HFFc6 (cell line): ENCODE data around the gene PAQR5. TPM values are rescaled to one million over a fixed set of nuclear protein-coding genes. Genes with fewer than 3 reads are reported as not detected.
A peak's percentile ranks its signal among the peaks of the same experiment; 100 is the strongest.

Source experiments
- DNase-seq: peaks from one replicate; pipeline ENCODE4 v3.0.0-alpha.2; 2018
- H3K27ac Mint-ChIP-seq: 2 replicates; pipeline ENCODE4 v1.8.0; 2020; ENCODE audit warnings: mild to moderate bottlenecking, mixed read lengths
- H3K27me3 Mint-ChIP-seq: 2 replicates; pipeline ENCODE4 v1.8.0; 2021; ENCODE audit warnings: mild to moderate bottlenecking, moderate library complexity, mixed read lengths; ENCODE audit not compliant: insufficient read depth
- H3K36me3 Mint-ChIP-seq: 2 replicates; pipeline ENCODE4 v1.8.0; 2021; ENCODE audit warnings: low read depth, mixed read lengths
- H3K4me1 Mint-ChIP-seq: 2 replicates; pipeline ENCODE4 v1.8.0; 2020; ENCODE audit warnings: low read depth, mixed read lengths
- H3K4me3 Mint-ChIP-seq: 2 replicates; pipeline ENCODE4 v1.8.0; 2020; ENCODE audit warnings: mild to moderate bottlenecking, moderate library complexity, mixed read lengths
- H3K9me3 Mint-ChIP-seq: 2 replicates; pipeline ENCODE4 v1.8.0; 2020; ENCODE audit warnings: mild to moderate bottlenecking, mixed read lengths
- CTCF ChIP-seq: fragments of 200-600 bp; sonication (generic); IDR thresholded peaks from 2 replicates; pipeline ENCODE4 v1.5.0; 2021; ENCODE audit warnings: antibody characterized with exemption, mild to moderate bottlenecking
- total RNA-seq, 6 experiments: library from RNA; stranded (reverse); fragmentation: NEBNext Ultra II Directional; extraction: Animal tissue kit (Norgen Biotek cat#: 25700); gene quantifications; 2 replicates in 1 of 6; 3 replicates in 5 of 6; pipeline ENCODE4 v1.2.3, GENCODE V29; 2021

PAQR5 gene
- total RNA-seq, 6 experiments from 2014 or later = 1.3 to 2.2 (median 1.6) TPM

DNA sequence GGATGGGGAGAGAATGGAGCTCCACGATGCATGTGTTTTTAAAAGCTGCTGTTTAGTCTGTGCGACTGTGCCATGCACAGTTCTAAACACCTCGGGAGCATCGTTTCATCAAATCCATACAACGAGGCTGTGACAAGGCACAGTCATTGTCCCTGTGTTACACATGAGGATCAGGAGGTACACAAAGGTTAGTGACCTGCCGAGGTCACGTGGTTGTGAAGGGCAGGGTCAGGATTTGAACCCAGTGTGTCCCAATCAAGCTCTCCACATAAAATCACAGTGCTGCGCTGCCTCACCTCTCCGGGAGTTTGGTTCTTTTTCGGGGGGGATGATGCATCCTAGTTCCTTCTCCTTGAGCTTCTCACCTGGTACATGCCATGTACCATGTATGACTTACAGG lies 96.7 kb downstream of the PAQR5 start:
- TF ChIP-seq CTCF = no peak
- Mint-ChIP-seq H3K4me1 (peaks cover 65% of the 10 kb centered on the region), H3K27ac (no peak overlapping the region), H3K4me3 (no peak overlapping the region), H3K9me3 (no peaks in the 10 kb centered on the region), H3K36me3 (peaks cover 2% of the 10 kb centered on the region), H3K27me3 (no peaks in the 10 kb centered on the region; the same call in 1 of the 2 replicates)
- DNase-seq = no peak

GRCh38 chr15:69395991-69396390 lies 97.3 kb downstream of the PAQR5 start:
- H3K9me3 Mint-ChIP-seq = no peaks in the 10 kb centered on the region
- DNase-seq = no peak
- H3K27me3 Mint-ChIP-seq = no peaks in the 10 kb centered on the region; the same call in 1 of the 2 replicates
- H3K4me3 Mint-ChIP-seq = no peak overlapping the region
- peaks cover 7% of the 10 kb centered on the region for H3K36me3 Mint-ChIP-seq
- H3K27ac Mint-ChIP-seq = no peak overlapping the region
- no peak for TF ChIP-seq CTCF
- H3K4me1 Mint-ChIP-seq = peaks cover 60% of the 10 kb centered on the region

DNA sequence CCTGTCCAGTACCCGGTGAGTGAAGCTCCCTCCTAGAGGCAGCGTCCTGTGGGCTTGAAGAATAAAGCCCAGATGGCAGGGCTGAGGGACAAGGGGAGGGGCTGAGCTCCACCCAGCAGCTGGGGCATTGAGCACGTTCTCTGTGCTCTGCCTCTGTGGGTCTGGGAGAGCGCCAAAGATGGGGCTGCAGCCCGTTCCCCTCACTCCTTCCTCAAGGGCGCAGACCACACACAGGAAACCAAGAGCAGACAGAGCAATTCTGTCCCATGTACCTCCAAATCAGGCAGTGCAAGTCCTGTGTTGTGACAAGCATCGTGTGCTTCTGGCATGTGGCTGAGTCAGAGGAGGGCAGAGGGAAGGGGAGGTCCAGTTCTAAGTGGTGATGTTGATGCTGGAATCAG lies 99.8 kb downstream of the PAQR5 start:
- Mint-ChIP-seq H3K27ac (peak overlapping the region; percentile 70), H3K4me1 (peaks cover 48% of the 10 kb centered on the region), H3K9me3 (no peaks in the 10 kb centered on the region), H3K4me3 (no peak overlapping the region; the same call in 1 of the 2 replicates), H3K36me3 (peaks cover 7% of the 10 kb centered on the region), H3K27me3 (no peaks in the 10 kb centered on the region; the same call in 1 of the 2 replicates)
- no peak for TF ChIP-seq CTCF
- peak; percentile 66 for DNase-seq

- H3K9me3 Mint-ChIP-seq = no peaks in the 10 kb centered on the region
Observed at GRCh38 chr15:69400850-69401249, 102.1 kb downstream of the PAQR5 start.

GRCh38 chr15:69402816-69403215 lies 104.1 kb downstream of the PAQR5 start:
- Mint-ChIP-seq H3K27me3 (no peaks in the 10 kb centered on the region; the same call in 1 of the 2 replicates), H3K4me1 (peaks cover 54% of the 10 kb centered on the region), H3K4me3 (no peak overlapping the region), H3K9me3 (no peaks in the 10 kb centered on the region), H3K27ac (peak overlapping the region; percentile 63), H3K36me3 (peaks cover 7% of the 10 kb centered on the region)
- no peak for DNase-seq
- TF ChIP-seq CTCF = no peak

More at GRCh38 chr15:69400850-69401249, 102.1 kb downstream of the PAQR5 start:
- H3K36me3 Mint-ChIP-seq = peaks cover 7% of the 10 kb centered on the region
- no peak overlapping the region for H3K4me3 Mint-ChIP-seq
- DNase-seq = no peak
- TF ChIP-seq CTCF = no peak
- H3K27me3 Mint-ChIP-seq = no peaks in the 10 kb centered on the region; the same call in 1 of the 2 replicates
- peaks cover 52% of the 10 kb centered on the region for H3K4me1 Mint-ChIP-seq
- H3K27ac Mint-ChIP-seq = no peak overlapping the region

DNA sequence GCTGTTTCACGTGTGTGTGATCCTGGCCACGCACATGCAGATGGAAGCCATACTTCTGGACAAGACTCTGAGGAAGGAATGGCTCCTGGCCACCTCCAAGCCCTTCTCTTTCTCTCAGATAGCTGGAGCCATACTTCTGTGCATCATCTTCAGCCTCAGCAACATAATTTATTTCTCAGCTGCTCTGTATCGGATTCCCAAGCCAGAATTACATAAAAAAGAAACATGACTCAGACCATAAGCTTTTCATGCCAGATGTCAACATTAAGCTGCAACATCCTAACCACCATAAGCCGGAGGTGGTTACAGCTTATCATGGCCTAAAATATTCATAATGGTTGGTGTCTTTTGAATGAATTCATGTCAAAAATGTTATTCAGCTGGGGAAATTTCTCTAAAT lies 104.9 kb downstream of the PAQR5 start:
- H3K4me1 Mint-ChIP-seq = peaks cover 51% of the 10 kb centered on the region
- peak overlapping the region; percentile 83 for H3K27ac Mint-ChIP-seq
- H3K27me3 Mint-ChIP-seq = no peaks in the 10 kb centered on the region; the same call in 1 of the 2 replicates
- H3K36me3 Mint-ChIP-seq = peaks cover 7% of the 10 kb centered on the region
- no peaks in the 10 kb centered on the region for H3K9me3 Mint-ChIP-seq
- DNase-seq = peak; percentile 82
- TF ChIP-seq CTCF = no peak
- peak overlapping the region; percentile 55 for H3K4me3 Mint-ChIP-seq
